T-helper 9 cell (primary cell): ENCODE measurements around the gene GALNT4.

Experiments used
- DNase-seq: peaks from one replicate; pipeline ENCODE4 v3.0.0-alpha.2; 2020

GALNT4 gene

GRCh38 chr12:89528434-89528833 lies 3.8 kb upstream of the GALNT4 start:
- no peak for DNase-seq

DNA sequence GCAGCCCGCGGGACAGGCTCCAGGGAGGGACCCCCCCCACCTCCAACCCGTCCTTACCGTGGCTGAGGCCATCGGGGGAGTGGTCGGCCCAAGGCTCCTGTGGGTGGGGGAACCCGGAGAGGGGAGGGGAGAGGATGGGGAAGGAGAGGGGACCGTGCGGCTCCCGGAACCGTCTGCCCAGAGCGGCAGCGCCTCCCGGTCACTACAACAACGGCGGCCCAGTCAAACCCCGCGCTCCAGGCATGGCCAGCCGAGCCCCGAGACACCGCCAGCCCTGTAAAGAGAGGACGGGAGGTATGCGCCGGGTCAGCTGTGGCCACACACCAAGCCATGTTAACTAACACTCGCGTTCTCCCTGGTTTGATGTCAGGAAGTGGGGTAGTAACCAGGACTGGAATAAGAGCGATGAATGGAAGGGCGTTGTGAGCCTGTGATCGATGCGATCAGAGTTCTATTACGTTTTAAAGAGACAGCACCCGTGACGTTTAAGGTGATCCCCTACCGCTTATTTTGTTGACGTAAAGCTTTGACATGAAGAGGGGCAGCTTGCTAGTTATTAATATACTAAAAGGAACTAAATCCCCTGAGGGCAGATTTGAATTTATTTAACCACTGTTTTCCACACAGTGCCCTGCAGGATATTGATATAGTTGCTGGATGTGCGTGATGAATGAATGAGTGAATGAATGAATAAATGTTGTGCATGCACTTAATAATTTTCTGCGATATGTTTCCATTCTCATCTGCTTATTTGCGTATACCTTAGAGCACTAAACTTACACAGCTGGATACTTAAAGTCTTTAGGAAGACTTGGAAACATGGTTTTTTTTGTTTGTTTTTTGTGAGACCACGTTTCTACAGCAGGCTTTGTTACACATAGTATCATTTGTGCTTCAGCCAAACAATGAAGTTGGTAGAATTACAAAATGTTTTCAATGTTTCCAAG lies 1.5 kb upstream of the GALNT4 start, which contains the start of gene POC1B:
TSS of gene POC1B (minus strand) at position 224 of the 947 bp plus-strand sequence. CDS start at position 72, 152 bp downstream.
- DNase-seq, result peak; percentile 41

GRCh38 chr12:89525305-89525823 lies 768 bp upstream of the GALNT4 start:
- DNase-seq, result peak; percentile 42

DNA sequence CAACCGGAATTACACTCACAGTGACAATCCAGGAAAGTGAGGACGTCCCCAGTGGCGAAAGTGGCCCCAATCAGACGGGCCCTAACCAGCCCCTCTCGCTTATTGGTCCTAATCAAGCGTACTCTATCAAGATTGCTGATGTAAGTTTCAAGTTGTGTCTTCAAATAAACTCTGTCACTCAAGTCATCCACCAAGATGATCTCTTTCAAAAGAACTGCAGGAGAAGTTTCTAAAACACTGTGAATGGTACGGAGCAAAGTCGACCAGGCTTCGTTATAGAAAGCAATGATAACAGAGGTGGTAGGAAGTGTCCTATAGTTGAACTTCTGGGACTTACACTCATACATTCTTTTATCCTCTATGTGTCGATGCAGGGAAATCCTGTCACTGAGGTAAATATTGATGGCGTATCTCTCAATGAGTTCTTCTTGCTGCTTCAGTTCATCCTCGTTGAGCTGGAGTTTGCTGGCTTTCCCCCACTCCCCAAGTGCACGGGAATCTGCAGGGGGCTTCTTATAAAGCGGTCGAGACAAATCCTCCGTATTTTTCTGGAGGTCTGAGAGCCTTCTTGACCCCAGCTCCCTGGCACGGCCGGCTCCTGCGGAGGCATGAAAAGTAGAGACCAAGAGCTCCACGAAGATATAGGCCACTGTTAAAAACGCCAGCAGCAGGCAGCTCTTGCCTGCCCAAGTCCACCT lies 604 bp downstream of the GALNT4 start:
- no peak for DNase-seq

DNA sequence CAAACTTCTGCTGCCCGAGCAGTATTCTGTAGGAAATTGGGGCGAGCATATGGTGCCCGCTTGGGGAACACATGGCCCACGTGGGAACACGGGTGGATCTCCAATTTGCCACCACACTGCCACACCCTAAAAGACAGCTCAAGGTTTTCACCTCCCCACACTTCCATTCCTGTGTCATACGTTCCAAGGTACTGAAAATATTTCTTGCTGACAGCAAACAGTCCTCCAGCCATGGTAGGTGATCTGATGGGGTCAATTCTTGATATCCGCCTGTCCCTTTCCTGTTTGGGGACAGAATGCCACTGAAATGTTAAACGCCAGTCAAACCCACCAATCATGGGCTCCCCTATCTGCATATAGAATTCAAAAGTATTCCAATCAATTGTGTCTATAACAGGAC lies 1.2 kb downstream of the GALNT4 start:
- no peak for DNase-seq

DNA sequence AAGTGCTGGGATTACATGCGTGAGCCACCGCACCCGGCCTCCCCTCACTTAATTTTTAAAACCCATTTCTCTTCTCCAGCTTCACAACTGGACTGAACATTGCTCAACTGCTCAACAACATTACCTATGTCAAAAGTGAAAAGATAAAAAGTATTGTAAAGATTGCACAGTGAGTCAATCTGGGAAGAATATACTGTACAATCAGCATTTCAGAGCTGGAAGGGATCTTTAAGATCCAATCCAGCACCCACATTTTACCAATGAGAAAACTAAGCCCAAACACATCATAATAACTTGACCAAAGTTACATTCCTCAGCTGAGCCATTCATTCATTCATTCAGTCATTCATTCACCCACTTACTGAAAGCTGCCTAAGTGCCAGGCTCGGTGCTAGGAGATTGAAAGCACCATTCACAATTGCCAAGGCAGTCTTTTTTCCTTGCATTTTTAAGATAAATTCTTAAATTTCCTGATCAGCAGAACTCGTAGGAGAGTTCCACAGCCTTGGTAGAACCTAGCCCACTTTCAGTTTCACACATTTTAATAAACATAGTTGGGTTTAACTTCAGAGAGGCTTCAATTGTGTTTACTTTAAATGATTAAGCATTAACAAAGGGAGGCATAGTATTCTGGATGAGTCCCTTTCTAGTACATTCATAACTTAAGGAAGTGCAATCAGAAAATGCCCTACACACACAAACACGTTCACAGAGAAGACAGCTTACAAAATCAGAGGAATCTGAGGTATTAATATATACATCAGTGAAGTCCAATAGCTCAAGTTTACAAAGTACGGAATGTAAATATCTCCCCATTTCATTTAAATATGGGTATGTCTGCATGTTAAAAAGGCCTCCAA lies 3.0 kb downstream of the GALNT4 start:
- no peak for DNase-seq

DNA sequence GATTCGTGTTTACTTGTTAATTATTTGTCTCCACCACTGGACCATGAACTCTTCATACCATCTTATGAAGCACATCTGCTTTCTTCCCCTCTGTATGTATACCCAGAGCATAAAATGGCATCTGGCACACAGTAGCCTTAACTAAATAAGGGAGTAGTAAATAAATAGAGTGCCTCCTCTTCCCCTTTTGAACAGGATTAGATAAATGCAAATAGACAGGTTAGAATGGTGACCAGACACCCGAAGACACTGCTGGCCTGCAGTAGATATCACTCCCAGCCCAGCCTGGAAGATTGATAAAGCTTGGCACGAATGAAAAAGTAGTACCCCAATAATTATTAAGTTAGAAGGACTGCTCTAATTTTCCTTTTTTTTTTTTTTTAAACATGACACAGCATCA lies 6.9 kb downstream of the GALNT4 start:
- DNase-seq, result no peak

- no peak for DNase-seq
These were observed 8.0 kb downstream of the GALNT4 start for GRCh38 chr12:89516633-89517032.

DNA sequence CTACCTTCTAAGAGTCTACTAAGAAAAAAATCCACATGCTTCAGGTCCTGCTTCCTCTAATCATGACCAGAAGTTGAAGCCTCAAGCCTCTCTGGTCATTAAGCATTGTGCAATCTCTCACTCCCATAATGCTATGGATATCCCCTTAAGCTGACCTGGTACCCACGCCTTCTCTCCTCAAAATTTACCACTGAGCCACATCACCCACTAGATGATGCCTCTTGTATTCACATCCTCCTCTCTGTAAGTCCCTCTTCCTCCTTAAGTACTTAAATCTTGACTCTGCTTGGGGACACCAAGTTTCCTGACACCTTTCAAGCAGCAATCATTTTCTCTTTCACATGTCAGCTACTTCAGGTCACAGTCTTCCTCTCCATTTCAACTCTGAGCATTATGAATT lies 9.8 kb downstream of the GALNT4 start:
- no peak for DNase-seq

DNA sequence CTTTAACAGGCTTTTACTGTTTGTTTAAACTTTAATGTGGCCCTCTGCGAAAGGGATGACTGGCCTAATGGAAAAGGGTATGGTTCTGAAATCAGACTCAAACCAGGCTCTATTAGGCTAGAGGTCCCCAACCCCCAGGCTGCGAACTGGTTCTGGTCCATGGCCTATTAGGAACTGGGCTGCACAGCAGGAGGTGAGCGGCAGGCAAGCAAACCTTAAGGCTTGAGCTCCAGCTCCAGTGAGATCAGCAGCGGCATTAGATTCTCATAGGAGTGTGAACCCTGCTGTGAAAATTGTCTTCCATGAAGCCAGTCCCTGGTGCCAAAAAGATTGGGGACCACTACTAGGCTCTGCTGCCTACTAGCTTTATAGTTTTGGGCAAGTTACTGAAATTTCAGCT lies 11.1 kb downstream of the GALNT4 start:
- no peak for DNase-seq

DNA sequence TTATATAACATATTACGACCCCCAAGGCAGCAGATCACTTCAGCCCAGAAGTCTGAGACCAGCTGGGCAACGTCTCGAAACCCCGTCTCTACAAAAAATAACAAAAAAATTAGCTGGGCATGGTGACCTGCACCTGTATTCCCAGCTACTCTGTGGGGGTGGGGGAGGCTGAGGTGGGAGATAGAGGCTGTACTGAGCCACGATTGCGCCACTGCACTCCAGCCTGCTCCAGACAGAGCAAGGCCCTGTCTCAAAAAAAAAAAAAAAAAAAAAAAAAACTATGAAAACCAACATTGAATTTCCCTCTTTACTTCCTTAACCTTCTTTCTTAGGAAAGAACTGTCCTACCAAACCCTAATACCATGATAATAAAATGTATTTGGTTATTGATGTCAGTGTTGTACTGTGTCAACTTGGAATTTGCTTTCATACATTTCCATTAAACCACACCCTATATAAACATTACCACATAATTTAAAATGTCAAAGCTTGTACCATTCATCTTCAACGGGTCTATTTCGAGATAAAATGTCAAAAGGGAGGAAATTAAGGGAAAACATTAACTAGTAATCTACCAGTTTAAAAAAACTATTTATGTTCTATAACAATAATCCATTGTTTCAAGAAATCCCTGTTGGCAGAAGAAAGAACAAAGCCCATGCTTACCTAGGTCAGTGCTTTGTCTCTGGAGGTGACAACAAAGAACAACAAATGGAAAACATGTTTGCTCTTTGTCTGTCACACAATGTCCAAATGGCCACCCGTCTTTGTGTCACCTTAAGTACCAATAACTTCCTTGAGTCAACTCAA lies 17.4 kb downstream of the GALNT4 start:
- no peak for DNase-seq

DNA sequence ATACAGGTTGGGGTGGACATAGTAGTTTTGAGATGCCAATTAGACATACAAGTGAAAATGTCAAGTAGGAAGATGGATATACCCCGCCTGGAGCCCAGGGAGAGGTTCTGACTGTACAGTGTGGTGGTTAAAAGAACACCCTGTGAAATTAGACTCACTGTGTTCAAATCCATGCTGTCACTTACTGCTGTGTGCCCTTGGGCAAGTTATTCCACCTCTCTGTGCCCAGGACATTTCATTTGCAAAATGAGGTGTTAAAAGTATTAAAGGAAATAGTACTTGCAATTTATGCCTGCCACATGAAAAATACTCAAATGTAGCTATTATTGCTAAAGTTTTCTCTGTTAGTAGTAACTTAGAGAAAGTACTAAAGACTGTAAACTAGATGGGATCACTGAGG lies 18.5 kb downstream of the GALNT4 start:
- no peak for DNase-seq

- DNase-seq, result no peak
These were observed 19.8 kb downstream of the GALNT4 start for GRCh38 chr12:89504560-89505346.

- DNase-seq, result no peak
These were observed 22.8 kb downstream of the GALNT4 start for GRCh38 chr12:89501793-89502192.

- no peak for DNase-seq
These were observed 24.7 kb downstream of the GALNT4 start for GRCh38 chr12:89499857-89500256.

DNA sequence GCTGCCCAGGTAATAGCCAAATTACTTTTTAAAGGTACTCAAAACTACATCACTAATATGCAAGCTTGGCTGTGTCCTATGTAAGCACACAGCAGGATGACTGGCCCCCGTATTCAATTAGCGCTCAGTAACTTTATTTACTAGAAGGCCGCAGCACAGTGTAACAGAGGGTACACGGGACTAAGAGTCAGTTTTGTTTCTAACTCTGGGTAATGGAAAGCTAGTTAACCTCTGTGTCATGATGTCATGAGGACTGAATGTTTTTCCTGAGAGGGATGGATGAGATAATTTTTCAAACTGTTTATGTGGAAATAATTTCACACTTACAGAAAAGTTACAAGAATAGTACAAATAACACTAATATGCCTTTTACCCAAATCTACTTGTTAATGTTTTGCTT lies 27.1 kb downstream of the GALNT4 start:
- no peak for DNase-seq

GRCh38 chr12:89497005-89497404 lies 27.6 kb downstream of the GALNT4 start:
- no peak for DNase-seq

- DNase-seq, result no peak
These were observed 30.0 kb downstream of the GALNT4 start for GRCh38 chr12:89494411-89495231.

DNA sequence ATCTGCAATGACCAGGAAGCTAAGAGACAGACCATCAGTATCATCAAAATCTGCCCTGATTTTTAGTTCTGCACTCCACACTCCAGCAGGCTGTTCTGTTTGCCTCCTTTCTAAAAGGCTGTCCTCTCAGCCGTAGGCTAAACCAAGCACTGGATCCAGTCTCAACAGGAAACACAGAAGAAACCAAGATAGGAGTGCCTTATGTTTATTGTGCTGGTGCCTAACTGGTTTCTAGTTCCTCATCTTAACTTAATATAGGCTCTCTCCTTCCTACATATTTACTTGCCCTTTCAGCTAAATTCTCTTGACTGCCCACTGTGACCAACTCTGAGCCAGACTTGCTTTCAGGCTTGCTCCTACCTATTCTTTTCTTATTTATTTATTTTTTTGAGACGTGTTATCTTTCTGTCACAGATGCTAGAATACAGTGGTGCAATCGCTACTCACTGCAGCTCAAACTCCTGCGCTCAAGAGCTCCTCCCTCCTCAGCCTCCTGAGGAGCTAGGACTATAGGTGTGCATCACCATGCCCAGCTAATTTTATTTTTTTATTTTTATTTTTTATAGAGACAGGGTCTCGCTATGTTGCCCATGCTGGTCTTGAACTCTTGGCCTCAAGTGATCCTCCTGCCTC lies 30.8 kb downstream of the GALNT4 start:
- no peak for DNase-seq

DNA sequence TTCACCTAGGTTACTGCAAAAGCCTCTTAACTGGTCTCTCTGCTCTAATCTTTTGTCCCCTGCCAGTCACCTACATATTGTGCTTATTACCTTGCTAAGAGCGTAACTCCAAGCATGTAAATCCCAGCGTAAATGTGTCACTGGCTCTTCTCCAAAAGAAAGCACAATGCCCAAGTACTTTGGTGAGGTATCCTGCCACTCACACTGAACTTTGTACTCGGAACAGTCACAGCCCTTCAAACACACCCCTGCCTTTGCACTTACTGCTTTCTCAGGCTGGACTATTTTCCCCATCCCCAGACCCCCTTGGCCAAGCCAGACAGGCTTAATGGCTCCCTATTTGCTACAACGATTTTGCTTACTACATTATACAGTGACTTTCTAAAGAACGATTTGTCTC lies 31.7 kb downstream of the GALNT4 start:
- DNase-seq, result no peak
